Mesothelial cell of epicardium (in vitro differentiated cells): ENCODE measurements around the gene CFAP46. TPM values are rescaled to one million over a fixed set of nuclear protein-coding genes. Genes with fewer than 3 reads are reported as not detected.

Experiments used
- DNase-seq, 2 experiments: peaks; one replicate each; pipeline ENCODE4 v3.0.0; 2021; ENCODE audit warnings: low spot score in 2 of 2; ENCODE audit not compliant: unreplicated experiment in 2 of 2
- H3K27ac Mint-ChIP-seq: 2 replicates; pipeline ENCODE4 v1.8.0; 2021; ENCODE audit warnings: mixed read lengths
- H3K27me3 Mint-ChIP-seq: 2 replicates; pipeline ENCODE4 v1.8.0; 2021; ENCODE audit warnings: low read depth, mixed read lengths
- H3K36me3 Mint-ChIP-seq: 2 replicates; pipeline ENCODE4 v1.8.0; 2021; ENCODE audit warnings: mixed read lengths
- H3K4me1 Mint-ChIP-seq: 2 replicates; pipeline ENCODE4 v1.8.0; 2021; ENCODE audit warnings: mixed read lengths
- H3K4me3 Mint-ChIP-seq: 2 replicates; pipeline ENCODE4 v1.8.0; 2021; ENCODE audit warnings: mild to moderate bottlenecking, moderate library complexity, mixed read lengths
- H3K9me3 Mint-ChIP-seq: 2 replicates; pipeline ENCODE4 v1.8.0; 2021; ENCODE audit warnings: mixed read lengths
- CTCF ChIP-seq: fragments of 200-600 bp; sonication (generic); IDR thresholded peaks from one replicate; pipeline ENCODE4 v1.5.0; 2021; ENCODE audit warnings: antibody characterized with exemption; ENCODE audit not compliant: unreplicated experiment
- total RNA-seq: library from RNA; stranded (reverse); gene quantifications from 3 replicates; pipeline ENCODE4 v1.2.1, GENCODE V29; 2021

CFAP46 gene
- total RNA-seq = 3.1 to 4.1 TPM (median 3.2 TPM) in 3 replicates

GRCh38 chr10:132942101-132943057, at the start of gene CFAP46:
Gene CFAP46, minus strand, starts transcription at chr10:132942570. Its CDS starts 86 bp downstream, at chr10:132942484.
- peaks cover 14% of the 10 kb centered on the region for H3K27me3 Mint-ChIP-seq
- peaks cover 7% of the 10 kb centered on the region for H3K4me1 Mint-ChIP-seq
- H3K27ac Mint-ChIP-seq = no peak within 1 kb of the TSS
- DNase-seq = peak; percentile 60 to 78
- H3K9me3 Mint-ChIP-seq = no peaks in the 10 kb centered on the region
- TF ChIP-seq CTCF = no peak
- H3K36me3 Mint-ChIP-seq = no peaks in the 10 kb centered on the region
- peak within 1 kb of the TSS; percentile 70 for H3K4me3 Mint-ChIP-seq

- no peak for TF ChIP-seq CTCF
- Mint-ChIP-seq H3K27me3 (peaks cover 15% of the 10 kb centered on the region), H3K4me3 (no peak overlapping the region), H3K36me3 (no peaks in the 10 kb centered on the region), H3K9me3 (no peaks in the 10 kb centered on the region), H3K27ac (no peak overlapping the region), H3K4me1 (no peaks in the 10 kb centered on the region)
- no peak for DNase-seq
These were observed 49.5 kb upstream of the CFAP46 start for GRCh38 chr10:132991706-132992432.

GRCh38 chr10:132990684-132991545, 48.5 kb upstream of the CFAP46 start:
- H3K9me3 Mint-ChIP-seq = no peaks in the 10 kb centered on the region
- no peaks in the 10 kb centered on the region for H3K4me1 Mint-ChIP-seq
- DNase-seq = no peak
- H3K4me3 Mint-ChIP-seq = no peak overlapping the region
- peaks cover 14% of the 10 kb centered on the region for H3K27me3 Mint-ChIP-seq
- TF ChIP-seq CTCF = no peak
- no peak overlapping the region for H3K27ac Mint-ChIP-seq
- H3K36me3 Mint-ChIP-seq = no peaks in the 10 kb centered on the region

- H3K36me3 Mint-ChIP-seq = no peaks in the 10 kb centered on the region
- TF ChIP-seq CTCF = no peak
- no peak overlapping the region for H3K27ac Mint-ChIP-seq
- DNase-seq = no peak
- H3K4me3 Mint-ChIP-seq = no peak overlapping the region
- no peaks in the 10 kb centered on the region for H3K9me3 Mint-ChIP-seq
- no peaks in the 10 kb centered on the region for H3K4me1 Mint-ChIP-seq
- H3K27me3 Mint-ChIP-seq = peaks cover 20% of the 10 kb centered on the region
These were observed 47.4 kb upstream of the CFAP46 start for GRCh38 chr10:132989476-132990415.
